ENCODE measurements around the gene STUM.

DNA sequence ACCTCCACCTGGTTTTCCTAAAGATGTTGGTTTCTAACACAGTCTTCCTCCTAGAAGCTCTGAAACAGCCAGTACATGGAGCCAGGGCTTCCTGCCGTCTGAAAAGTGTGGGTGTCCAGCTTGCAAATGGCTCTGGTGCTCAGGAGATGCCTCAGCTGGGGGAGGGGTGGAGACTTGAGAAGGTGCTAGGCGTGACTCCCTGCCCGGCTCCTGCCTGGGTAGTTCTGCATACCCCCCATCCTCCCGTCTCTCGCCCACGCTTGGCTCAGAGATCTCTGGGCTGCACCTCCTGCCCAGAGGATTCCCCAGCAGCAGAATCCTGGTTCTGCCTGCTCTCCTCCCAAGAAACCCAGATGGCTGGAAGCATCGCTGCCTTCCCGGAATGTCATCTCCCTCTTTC is 16.9 kb downstream of the STUM start:
- TF ChIP-seq, protein P1, sequence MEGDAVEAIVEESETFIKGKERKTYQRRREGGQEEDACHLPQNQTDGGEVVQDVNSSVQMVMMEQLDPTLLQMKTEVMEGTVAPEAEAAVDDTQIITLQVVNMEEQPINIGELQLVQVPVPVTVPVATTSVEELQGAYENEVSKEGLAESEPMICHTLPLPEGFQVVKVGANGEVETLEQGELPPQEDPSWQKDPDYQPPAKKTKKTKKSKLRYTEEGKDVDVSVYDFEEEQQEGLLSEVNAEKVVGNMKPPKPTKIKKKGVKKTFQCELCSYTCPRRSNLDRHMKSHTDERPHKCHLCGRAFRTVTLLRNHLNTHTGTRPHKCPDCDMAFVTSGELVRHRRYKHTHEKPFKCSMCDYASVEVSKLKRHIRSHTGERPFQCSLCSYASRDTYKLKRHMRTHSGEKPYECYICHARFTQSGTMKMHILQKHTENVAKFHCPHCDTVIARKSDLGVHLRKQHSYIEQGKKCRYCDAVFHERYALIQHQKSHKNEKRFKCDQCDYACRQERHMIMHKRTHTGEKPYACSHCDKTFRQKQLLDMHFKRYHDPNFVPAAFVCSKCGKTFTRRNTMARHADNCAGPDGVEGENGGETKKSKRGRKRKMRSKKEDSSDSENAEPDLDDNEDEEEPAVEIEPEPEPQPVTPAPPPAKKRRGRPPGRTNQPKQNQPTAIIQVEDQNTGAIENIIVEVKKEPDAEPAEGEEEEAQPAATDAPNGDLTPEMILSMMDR (optimal IDR thresholded peaks at IDR 0.05 in 1 of 3, IDR thresholded peaks at IDR 0.05 in 1 of 3, conservative IDR thresholded peaks at IDR 0.05 in 1 of 3; ENCODE audit: extremely low read depth in 1 of 3, insufficient read depth in 2 of 3, low read length in 3 of 3) = no peak
- no peak for TF ChIP-seq EZH2 (IDR thresholded peaks at IDR 0.05; ENCODE audit: low read length)

Data from keratinocyte (primary cell).